HG02571 (cell line): ENCODE measurements around the gene PDE4B.
"Not testable (repeated sequence)": the region's sequence is repeated elsewhere in the genome, so short reads cannot be mapped to it uniquely, and the experiment has no call there.

Experiments
- ATAC-seq: cut with Tn5 transposase; IDR thresholded peaks from one replicate; pipeline ENCODE4 v1.9.1; 2021; ENCODE audit warnings: mild to moderate bottlenecking, moderate library complexity; ENCODE audit not compliant: unreplicated experiment

The PDE4B gene

DNA sequence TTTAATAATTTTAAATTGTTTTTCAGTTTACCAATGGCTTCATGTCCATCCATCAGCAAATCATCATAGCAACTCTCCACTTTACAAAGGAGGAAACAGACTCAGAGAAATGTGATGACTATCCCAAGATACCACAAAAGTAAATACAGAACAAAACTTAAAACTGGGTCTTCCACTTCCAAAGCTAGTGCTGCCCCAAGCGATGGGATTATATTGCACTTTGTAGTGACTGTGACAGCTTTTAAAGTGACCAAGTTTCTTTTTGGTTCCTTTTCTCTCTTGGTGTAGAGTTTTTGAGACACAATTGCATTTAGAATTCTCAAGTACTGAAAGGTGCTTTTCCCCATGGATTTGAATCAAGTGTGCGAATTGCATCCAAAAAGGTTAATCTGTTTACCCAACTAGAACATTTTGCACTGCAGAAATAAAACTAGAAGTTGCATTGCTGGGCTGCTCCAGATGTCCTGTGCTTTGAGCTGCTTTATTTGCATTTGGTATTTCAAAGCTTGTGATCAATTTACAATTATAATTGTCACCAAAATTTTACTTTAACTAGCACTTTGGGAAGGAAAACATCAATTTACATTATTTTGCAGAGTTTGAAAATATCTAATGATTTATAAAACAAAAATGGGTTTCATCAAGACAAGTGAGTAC, 320.2 kb downstream of the PDE4B start:
- ATAC-seq = no peak

DNA sequence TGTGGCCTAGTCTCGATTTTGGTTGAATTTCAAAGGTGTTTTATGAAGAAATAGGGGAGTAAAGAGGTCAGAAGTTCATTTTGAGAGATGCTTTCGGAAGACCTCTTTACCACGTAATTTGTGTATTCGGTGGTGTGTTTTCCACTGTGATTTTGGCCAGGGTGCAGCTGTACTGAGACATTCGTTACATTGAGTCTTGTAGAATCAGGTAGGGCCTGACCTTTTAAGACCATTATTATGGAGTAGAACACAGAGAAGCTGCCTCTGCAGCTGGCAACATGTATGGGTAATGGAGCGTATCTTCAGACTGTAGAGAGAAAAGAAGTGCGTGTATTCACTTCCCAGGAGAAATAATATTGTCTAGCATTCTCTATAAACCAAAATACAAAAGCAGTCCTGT, 326.5 kb downstream of the PDE4B start:
- no peak for ATAC-seq

DNA sequence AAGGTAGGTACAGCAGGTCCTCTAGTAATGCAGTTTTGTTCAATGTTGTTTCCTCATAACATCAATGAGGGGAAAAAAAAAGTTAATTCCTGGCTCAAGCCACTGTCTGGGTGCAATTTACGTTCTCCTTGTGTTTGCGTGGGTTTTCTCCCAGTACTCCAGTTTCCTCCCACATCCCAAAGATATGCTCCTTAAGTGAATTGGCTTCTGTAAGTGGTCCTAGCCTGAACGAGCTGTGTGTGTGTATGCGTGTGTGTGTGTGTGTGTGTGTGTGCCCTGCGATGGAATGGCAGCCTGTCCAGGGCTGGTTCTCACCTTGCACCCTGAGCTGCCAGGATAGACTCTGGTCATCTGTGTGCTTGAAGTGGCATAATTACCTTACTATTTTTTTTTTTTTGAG, 332.0 kb downstream of the PDE4B start:
- ATAC-seq = no peak

DNA sequence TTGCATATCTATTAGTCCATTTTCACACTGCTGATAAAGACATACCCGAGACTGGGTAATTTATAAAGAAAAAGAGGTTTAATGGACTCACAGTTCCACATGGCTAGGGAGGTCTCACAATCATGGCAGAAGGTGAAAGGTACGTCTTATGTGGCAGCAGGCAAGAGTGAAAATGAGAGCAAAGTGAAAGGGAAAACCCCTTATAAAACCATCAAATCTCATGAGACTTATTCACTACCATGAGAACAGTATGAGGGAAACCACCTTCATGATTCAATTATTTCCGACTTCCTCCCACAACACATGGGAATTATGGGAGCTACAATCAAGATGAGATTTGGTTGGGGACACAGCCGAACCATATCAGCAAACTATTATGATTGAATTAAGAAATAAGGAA, 335.9 kb downstream of the PDE4B start:
- not testable (repeated sequence) for ATAC-seq

DNA sequence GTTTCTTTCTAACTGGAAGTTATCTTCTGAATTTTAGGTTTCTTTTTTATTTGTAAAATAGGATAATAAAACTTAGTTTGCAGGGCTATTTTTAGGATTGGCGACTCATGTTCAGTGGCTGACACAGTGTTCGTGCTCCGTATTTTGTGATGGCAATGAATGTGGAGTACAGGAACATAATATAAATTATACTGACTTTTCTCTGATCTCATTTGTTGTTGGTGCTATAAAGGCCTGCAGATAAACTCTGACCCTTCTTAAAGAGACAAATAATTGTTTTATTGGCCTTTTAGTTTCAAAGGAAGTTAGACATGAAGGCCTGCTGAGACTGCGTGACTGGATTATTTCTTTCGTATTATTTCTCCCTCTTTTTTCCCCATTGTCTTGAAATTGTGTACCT, 339.6 kb downstream of the PDE4B start:
- ATAC-seq = no peak

DNA sequence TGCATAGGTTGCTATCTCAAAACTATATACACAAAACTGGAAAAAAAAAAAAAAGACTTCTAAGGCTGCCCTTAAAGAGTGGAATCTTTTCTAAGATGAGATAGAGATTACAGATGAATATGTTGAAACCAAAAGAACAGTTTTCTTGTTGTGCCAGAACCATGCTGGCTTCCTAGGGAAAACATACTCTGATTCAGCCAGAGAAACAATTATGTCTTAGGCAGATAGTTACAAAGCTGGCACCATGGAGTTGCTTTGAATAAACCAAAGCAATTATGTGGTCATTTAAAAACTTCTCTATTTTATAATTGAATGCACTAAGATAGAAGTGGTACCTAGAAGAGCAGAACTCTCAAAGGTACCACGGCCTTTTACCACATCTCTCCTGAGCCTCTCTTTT, 341.3 kb downstream of the PDE4B start:
- no peak for ATAC-seq

DNA sequence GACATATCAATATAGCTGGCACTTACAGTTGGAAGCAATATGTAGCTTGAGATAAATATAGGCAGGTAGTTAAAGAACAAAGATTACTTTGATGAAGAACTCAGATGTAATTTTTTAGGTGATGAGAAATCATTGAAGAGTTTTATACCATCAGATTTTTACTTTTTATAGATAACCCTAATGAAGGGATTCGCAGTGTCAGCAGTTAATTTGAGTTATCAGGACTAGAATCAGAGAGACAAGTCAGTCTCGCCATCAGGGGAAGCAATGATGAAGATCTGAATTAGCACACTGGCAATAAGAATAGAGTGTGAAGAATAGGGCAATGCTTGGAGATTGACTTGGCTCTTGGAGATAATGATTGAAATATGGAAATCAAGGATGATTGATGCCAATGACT, 342.5 kb downstream of the PDE4B start:
- no peak for ATAC-seq

DNA sequence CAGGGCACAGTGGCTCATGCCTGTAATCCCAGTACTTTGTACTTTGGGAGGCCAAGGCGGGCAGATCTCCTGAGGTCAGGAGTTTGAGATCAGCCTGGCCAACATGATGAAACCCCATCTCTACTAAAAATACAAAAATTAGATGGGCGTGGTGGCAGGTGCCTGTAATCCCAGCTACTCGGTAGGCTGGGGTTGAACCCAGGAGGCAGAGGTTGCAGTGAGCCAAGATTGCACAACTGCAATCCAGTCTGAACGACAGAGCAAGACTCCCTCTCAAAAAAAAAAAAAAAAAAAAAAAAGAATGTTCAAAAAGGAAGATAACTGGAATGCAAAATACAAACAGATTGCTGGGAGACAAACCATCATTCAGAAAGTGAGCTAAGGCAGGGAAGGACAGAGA, 343.7 kb downstream of the PDE4B start:
- ATAC-seq = not testable (repeated sequence)

DNA sequence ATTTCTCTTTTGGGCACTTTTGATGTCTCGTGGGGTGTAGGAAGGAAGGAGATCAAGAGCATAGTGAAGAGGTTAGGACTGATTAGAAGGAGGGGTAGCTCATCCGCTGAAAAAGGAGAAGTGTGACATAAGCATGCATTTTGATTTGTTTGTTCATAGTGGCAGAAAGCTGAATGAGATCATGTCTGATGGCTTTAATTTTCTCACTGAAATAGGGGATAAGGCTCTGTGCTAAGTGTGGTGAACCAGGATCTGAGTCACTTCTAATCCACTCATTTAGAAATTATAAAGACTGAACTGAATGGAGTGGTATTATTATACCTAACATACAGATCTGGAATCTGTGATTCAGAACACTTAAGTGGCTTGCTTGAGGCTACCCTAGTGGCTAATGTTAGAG, 344.5 kb downstream of the PDE4B start:
- no peak for ATAC-seq

DNA sequence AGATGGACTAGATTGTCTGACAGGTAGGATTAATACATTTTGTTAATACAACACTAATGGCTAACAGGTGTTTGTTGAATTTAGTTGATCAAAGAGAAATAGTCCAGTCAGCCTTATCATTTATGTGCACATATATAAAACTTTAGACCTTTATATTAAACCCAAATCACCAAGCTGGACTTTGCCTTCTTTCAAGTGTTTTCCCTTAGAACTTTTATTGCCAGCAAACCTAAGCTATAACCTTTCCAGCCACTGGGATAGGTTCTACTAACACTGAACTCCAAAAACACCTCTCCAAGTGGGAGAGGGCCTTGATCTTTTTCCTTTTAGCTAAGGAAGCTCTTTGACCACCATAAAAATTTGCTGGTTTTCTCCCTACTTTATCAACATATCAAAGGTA, 345.9 kb downstream of the PDE4B start:
- ATAC-seq = no peak

DNA sequence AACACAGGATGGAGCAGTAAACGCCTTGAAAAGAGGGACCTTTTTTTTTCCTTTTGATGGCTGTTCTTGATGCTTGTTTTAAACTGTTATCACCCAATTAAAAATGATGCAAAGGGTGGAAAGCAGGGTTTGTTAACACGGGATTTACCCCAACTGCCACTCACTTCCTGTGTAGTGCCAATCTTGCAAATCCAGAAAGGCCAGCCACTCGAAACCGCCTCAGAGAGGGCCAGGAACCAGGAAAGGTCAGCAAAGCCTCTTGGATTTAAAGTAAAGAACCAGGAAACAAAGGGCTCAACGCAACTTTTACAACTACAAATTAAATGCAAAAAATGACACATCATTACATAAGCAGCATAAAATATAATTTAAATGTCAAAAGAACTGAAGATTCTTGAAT, 347.4 kb downstream of the PDE4B start:
- ATAC-seq = no peak

DNA sequence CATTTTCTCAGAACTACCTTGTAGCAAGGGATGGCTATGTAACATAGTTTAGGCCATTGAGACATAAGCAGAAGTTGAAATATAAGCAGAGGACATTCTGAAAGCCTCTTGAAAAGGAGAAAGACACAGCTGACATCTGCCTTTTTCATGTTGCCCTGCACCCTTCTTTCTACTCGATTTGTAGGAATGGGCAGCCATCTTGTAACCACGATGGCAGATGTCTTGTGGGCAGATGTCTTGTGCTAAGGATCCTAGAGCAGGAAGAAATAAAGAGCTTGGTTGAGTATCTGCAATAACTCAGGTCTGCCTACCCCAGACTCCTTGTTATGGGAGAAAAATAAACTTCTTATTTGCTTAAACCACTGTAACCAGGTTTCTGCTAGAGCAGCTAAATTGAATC, 351.0 kb downstream of the PDE4B start:
- no peak for ATAC-seq

DNA sequence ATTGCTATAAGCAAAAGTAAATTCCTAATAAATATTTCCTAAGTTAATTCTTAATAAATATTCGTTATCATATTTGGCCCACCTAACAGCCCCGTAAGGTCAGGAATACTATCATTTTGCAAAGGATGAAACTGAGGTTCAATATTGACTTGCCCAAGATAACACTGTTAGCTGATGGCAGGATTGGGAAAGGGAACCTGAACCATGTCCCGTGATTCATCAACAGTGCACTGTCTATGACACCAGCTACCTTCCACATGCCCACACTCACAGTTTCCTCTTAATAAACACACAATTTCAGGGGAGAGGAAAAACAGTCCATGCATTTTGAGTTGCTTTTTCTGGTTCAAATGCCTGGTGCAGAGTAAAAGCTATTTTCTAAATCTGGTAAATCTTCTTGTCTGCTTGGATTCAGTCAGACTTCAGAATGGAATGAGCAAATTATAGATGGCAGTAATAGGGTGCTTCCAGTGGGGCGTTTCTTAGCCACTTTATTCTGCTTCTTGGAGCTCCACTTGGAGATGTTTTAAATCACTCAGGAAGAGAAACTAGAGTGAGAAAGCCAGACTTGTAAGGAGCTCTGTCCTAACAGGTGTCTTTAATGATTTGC, 354.6 kb downstream of the PDE4B start:
- no peak for ATAC-seq

DNA sequence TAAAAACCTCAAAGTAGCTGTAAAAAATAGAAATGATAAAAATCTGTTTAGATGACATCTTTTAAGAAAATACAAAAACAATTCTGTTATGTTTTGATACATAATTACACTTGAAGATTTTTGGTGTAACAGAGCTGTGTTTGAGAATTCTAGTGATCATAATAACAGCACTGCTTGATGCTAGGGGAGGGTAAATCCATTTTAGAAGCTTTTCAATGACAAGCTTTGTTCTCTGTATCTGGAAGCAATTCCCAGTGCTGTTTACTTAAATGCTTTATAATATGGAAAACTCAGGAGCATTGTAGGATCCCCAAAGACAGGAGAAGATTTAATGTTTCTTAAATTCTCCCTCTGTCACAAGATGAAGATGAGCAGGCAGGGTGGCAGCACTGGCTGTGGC, 359.3 kb downstream of the PDE4B start:
- ATAC-seq = no peak

DNA sequence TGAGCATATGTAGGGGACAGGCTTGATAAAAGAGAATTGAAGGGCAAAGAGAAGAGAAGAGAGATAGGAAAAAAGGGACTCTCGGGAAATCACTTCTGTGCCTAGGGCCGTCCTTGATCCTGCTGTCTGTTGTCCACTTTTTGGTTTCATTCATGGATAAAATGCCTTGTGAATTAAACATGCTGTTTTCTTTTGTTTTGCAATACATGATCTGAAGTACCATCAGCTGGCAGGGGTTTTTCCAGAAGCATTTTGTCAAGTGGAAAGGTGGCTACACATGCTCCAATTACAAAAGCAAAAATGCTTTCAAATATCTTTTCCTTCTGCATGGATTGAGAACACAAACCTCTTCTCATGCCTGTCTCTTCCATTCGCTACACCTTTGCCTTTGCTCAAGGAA, 361.7 kb downstream of the PDE4B start:
- ATAC-seq = no peak

DNA sequence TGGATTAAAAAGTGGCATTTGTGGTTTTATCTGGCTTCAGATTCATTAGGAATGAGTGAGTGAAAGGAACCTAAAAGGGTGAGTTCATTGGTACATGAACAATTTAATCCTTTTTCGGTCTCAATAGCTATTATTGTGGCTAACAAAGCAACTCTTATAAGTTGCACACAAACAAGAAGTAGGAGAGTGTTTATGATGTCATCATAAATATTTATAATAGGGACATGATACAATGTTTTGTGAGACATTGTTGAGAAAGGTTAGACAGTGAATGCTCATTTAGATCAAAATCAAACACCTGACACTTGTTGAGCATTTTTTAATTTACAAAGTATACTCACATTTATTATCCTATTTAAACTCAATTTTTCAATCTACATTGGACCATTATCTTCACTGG, 363.4 kb downstream of the PDE4B start:
- no peak for ATAC-seq

DNA sequence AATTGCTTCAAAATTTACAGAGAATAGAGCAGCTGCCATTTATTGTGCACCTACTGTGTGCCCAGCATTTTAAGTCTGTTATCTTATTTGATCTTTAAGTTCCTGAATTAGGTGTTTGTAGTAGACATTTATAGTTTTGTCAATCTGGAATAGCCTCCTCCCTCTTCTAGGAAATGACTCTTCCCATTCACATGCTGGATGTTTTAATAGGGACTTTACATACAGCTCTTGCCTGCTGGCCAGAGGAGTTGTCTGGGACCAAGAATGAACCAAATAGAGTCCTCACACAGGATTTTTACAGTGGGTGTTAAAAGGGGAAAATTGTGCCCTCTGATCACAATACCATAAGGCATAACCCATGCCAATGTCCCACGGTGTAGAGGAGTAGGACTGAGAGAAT, 367.1 kb downstream of the PDE4B start:
- no peak for ATAC-seq

DNA sequence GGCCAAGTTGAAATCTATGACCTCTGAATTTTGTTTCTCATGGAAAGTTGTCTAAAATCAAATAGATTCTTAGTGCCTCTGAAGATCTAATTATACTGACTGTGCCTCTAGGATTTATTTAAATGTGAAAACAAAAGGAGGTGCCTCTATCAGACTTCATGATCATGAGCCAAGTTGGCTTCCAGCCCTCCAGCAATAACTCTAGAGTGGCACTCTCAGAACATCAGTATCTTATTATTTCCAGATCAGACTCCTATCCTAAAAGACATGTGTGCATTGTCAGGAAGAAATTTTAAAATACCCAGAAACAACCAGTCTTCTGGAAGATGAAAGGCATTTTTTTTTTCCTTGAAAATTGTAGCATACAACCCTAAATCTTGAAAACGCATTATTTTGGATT, 368.0 kb downstream of the PDE4B start:
- no peak for ATAC-seq

DNA sequence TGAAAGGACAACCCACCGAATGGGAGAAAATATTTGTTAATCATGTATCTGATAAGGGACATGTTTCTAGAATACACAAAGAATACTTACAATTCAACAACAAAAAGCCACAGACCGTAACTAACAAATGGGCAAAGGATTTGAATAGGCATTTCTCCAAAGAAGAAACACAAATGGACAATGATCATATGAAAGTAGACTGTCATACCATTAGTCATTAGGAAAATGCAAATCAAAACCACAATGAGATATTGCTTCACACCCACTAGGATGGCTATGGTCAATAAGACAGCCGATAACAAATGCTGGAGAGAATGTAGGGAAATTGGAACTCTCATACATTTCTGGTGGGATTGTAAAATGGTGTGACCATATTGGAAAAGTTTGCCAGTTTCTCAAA, 374.1 kb downstream of the PDE4B start:
- ATAC-seq = no peak

DNA sequence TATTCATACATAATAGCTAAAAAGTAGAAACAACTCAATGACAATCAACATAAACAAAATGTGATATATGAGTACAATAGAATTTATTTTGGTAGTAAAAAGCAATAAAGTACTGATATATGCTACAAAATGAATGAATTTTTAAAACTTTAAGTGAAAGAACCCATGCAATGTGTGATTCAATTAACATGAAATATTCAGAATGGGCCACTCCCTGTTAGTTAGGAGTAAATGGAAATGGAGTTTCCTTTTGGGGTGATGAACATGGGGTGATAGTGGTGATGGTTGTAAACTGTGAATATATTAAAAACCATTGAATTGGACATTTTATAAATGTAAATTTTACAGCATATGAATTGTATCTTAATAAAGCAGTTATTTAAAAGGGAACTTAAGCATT, 374.6 kb downstream of the PDE4B start:
- ATAC-seq = no peak

DNA sequence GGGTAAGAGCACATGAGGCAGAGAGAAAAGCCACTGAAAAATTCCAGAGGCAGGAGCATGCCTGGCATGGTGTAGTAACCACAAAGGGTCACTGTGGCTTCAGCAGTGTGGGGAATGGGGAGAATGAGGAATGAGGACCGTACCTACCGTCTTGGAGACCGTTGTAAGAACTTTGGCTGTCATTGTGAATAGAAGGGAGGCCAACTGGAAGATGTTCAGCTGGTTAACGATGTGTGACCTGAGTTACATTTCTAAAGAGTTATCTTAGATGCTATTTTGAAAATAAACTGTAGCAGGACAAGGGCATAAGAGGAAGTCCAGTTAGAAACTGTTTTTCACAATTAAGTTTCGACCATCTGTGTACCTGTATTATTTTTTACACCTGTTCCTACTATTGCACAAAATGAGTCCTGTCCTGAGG, 375.8 kb downstream of the PDE4B start:
- no peak for ATAC-seq

DNA sequence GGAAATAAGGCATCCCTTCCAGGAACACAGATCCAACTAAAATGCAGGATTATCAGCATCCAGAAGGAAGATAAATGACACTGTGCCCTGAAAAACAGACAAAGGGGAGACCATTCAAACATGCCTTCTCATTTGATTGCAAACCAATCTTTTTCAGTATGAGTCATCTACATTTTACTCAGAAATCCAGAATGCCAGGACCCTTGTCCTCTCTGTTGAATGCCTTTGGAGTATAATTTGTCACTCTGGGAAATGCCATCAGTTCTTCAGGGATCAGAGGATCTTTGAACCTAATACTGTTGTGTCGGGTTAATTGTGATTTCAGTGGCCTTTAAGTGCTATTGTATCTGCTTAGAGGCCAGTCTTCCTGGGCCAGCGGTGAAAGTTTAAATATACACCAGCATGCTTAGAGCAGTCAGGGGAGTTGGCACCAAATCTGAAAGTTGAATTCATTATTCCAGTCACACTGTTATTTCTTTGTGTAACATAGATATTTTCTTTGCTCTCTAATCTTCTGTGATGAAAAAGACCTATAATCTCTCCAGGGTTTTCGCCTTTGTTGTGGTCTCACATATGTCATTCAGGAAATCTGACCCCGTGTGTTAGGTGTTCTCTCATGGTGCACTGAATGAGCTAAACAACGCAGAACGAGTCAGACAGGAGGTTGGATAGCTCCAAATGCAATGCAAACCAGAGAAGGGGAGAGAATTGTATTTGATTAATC, 376.4 kb downstream of the PDE4B start:
- no peak for ATAC-seq
